ENCODE measurements around the gene HEXIM2. TPM values are rescaled to one million over a fixed set of nuclear protein-coding genes. Genes with fewer than 3 reads are reported as not detected.

HEXIM2 gene
- total RNA-seq, 1 experiment from 2014 or later, result 19.9 TPM

GRCh38 chr17:45132572-45133463 lies 28.9 kb upstream of the HEXIM2 start:
- CTCF ChIA-PET, result interaction anchor here (0.9 to 1.0 kb wide), 2 partner anchors 19 to 22 kb away, joined by 3 to 9 read pairs; no protein-coding TSS in a partner anchor
- H3K4me1 ChIP-seq (ENCODE audit: insufficient read depth, low read length), result peaks cover 48% of the 10 kb centered on the region
- POLR2A ChIA-PET (ENCODE audit: unreplicated experiment), result interaction anchor here (0.8 kb wide), 1 partner anchor 16 kb away, joined by 4 read pairs; the partner anchor contains the start of gene HEXIM1

GRCh38 chr17:45135192-45135977 lies 26.3 kb upstream of the HEXIM2 start, which contains the start of gene ACBD4:
Gene ACBD4 (plus strand): TSS chr17:45135687. CDS start chr17:45136145, 458 bp downstream.
- H2AFZ ChIP-seq (ENCODE audit: low read length), result peak within 1 kb of the TSS; percentile 79
- H3K27ac ChIP-seq (ENCODE audit: low read length), result no peak within 1 kb of the TSS
- TF ChIP-seq EZH2 (IDR thresholded peaks at IDR 0.05; ENCODE audit: low read length, unreplicated experiment), result no peak
- TF ChIP-seq, protein P1, sequence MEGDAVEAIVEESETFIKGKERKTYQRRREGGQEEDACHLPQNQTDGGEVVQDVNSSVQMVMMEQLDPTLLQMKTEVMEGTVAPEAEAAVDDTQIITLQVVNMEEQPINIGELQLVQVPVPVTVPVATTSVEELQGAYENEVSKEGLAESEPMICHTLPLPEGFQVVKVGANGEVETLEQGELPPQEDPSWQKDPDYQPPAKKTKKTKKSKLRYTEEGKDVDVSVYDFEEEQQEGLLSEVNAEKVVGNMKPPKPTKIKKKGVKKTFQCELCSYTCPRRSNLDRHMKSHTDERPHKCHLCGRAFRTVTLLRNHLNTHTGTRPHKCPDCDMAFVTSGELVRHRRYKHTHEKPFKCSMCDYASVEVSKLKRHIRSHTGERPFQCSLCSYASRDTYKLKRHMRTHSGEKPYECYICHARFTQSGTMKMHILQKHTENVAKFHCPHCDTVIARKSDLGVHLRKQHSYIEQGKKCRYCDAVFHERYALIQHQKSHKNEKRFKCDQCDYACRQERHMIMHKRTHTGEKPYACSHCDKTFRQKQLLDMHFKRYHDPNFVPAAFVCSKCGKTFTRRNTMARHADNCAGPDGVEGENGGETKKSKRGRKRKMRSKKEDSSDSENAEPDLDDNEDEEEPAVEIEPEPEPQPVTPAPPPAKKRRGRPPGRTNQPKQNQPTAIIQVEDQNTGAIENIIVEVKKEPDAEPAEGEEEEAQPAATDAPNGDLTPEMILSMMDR (conservative IDR thresholded peaks at IDR 0.05; ENCODE audit: low read depth, low read length), result peak; percentile 100
- no peaks in the 10 kb centered on the region for H3K27me3 ChIP-seq (ENCODE audit: low read length)
- H3K4me3 ChIP-seq (ENCODE audit: low read length), result peak within 1 kb of the TSS; percentile 70
- H3K9ac ChIP-seq (ENCODE audit: low read length), result peak within 1 kb of the TSS; percentile 46
- H3K36me3 ChIP-seq (ENCODE audit: low read depth, low read length), result no peaks in the 10 kb centered on the region
- DNase-seq (peak; percentile 99), ATAC-seq (peak; percentile 69)
- peaks cover 24% of the 10 kb centered on the region for H3K79me2 ChIP-seq (ENCODE audit: low read length)
- no peaks in the 10 kb centered on the region for H3F3A ChIP-seq (ENCODE audit: low read length, unreplicated experiment)
- intact Hi-C loops (cut with micrococcal nuclease), result loop anchor here (1.0 to 10.0 kb wide), 4 partner anchors 13 to 179 kb away; partner anchors contain the start of genes HEXIM1 and MAP3K14
- no peaks in the 10 kb centered on the region for H3K9me2 ChIP-seq (replicated peaks; ENCODE audit: low read length)
- H3K9me3 ChIP-seq (ENCODE audit: low read length), result no peaks in the 10 kb centered on the region
- BruUV-seq (replicated peaks), result no TSS peak
- H3K4me2 ChIP-seq (ENCODE audit: low read length), result peak within 1 kb of the TSS; percentile 91
- CTCF ChIA-PET, result interaction anchor here (0.5 to 2.1 kb wide), 50 partner anchors 8 to 718 kb away, joined by 3 to 175 read pairs (median 6); partner anchors contain the start of genes DCAKD, HEXIM1, HEXIM2 and NMT1
- peaks cover 22% of the 10 kb centered on the region for H3K4me1 ChIP-seq (ENCODE audit: insufficient read depth, low read length)
- H4K20me1 ChIP-seq (ENCODE audit: low read length), result no peaks in the 10 kb centered on the region
- POLR2A ChIA-PET (ENCODE audit: unreplicated experiment), result interaction anchor here (0.5 to 2.0 kb wide), 5 partner anchors 14 to 1998 kb away, joined by 4 to 59 read pairs (median 4); partner anchors contain the start of gene HEXIM1

More at GRCh38 chr17:45132572-45133463, 28.9 kb upstream of the HEXIM2 start:
- intact Hi-C loops (cut with micrococcal nuclease), result loop anchor here (1.0 to 10.0 kb wide), 7 partner anchors 24 to 211 kb away; partner anchors contain the start of genes MAP3K14 and NMT1
- Histone ChIP-seq H3K4me3 (ENCODE audit: low read length) (peak overlapping the region; percentile 75), H4K20me1 (ENCODE audit: low read length) (no peaks in the 10 kb centered on the region), H3F3A (ENCODE audit: low read length, unreplicated experiment) (no peaks in the 10 kb centered on the region), H3K36me3 (ENCODE audit: low read depth, low read length) (no peaks in the 10 kb centered on the region), H3K4me2 (ENCODE audit: low read length) (peak overlapping the region; percentile 95), H2AFZ (ENCODE audit: low read length) (peak overlapping the region; percentile 81), H3K9me2 (replicated peaks; ENCODE audit: low read length) (no peaks in the 10 kb centered on the region), H3K9ac (ENCODE audit: low read length) (peak overlapping the region; percentile 40), H3K27me3 (ENCODE audit: low read length) (no peaks in the 10 kb centered on the region), H3K27ac (ENCODE audit: low read length) (peak overlapping the region; percentile 28), H3K79me2 (ENCODE audit: low read length) (peaks cover 46% of the 10 kb centered on the region), H3K9me3 (ENCODE audit: low read length) (no peaks in the 10 kb centered on the region)
- DNase-seq (peak; percentile 92), ATAC-seq (peak; percentile 53)
- TSS peak; percentile 18 for BruUV-seq (replicated peaks)
- TF ChIP-seq EZH2phosphoT487 (IDR thresholded peaks at IDR 0.05; ENCODE audit: borderline replicate concordance, low read length), result no peak
- TF ChIP-seq, protein P1 (conservative IDR thresholded peaks at IDR 0.05; ENCODE audit: low read depth, low read length), result peak; percentile 87

All from PC-3 (cell line).